Heart left ventricle (tissue), 13 donors: ENCODE measurements around the gene HLA-DMB.

Experiments used
- CTCF ChIP-seq, 12 donors: fragments of 200-600 bp; sonication (generic) in 4 of 12; IDR thresholded peaks; one replicate each; pipeline versions ENCODE4 v1.5.0 to v1.8.0; 2018 to 2022; ENCODE audit warnings: antibody characterized with exemption in 12 of 12, mild to moderate bottlenecking in 5 of 12
- POLR2A ChIP-seq, 2 donors: fragments of 450-650 bp; IDR thresholded peaks; one replicate each; pipeline ENCODE4 v1.6.1; 2017; ENCODE audit warnings: antibody characterized with exemption in 2 of 2, mild to moderate bottlenecking in 2 of 2, moderate library complexity in 2 of 2
- donor health status: ischemic (EF 13 %, LVEDD 7.1; RV severe dilation, severe dysfunction).
- donor health status: DM: no; HTN: yes; CAD: no.
- donor health status: DM: no; HTN: no; CAD: no.
- donor health status: ischemic (EF 25% LVEDD 6.9; RV normal size, moderate dysfunction).
- donor health status: ischemic (EF 25% LVEDD 5.7; RV mildly dilated, moderate dysfunction).
- donor health status: ischemic (EF 35%, LVEDD 5.7; RV mildly dilated, moderate dysfunction).
- donor health status: nonischemic (EF 11% LVEDD 7.7; RV severe dilation, severe dysfunction).
- donor health status: DM: yes; HTN: yes; CAD: no.
- donor health status: PGD.
- donor health status: ischemic (EF 29% LVEDD 5.4; RV normal size, mild dysfunction).
- donor health status: nonischemic (EF 23%, LVEDD 6.1; RV moderate dilation, normal function).

DNA sequence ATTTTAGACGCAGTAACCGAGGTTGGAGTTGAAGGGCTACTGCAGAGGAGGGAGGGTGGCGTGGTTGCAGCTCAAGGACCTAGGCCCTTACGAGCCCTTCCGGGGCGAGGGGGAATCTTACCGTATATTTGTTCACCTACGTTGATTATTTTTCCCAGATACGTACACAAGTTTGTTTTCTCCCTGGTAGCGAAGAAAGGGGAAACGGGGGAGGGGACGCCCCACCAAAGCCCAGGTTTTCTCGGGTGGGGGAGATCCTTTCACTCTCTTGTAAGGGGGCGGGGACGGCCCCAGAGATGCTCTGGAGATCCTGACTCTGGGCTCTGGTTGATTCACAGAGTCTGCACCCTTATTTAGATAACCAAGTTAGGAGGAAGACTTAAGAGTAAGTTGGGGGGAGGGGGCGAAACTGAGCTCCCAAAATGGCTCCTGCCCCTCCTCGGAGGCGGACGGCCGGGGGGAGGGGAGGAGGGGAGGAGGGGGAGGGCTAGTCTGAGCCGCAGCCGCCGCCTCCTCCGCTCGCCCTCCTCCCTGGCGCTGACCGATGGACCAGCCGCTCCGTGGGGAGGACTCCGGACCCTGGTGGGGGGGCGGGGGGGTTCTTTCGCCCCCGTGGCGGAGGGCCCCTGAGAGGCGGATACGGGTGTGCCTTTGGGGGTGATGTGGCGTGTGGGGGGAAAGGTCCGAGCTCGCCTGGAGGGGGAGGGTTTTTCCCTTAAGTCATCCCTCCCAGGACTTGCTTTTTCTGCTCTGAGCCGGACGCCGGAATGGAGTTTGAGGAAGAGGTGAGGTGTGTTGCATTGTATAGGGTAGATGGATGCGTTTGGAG lies 29.8 kb upstream of the HLA-DMB start:
- TF ChIP-seq CTCF (IDR thresholded peaks at IDR 0.05) (no peak), POLR2A (IDR thresholded peaks at IDR 0.05) (no peak)
